Trophoblast cell (in vitro differentiated cells and primary cell): ENCODE measurements around the gene DOLK. TPM values are rescaled to one million over a fixed set of nuclear protein-coding genes. Genes with fewer than 3 reads are reported as not detected.

ENCODE experiments used
- DNase-seq, 2 donors: peaks; one replicate each; pipeline ENCODE4 v3.0.0-alpha.2; 2016
- H2AFZ ChIP-seq: 2 replicates; pipeline ENCODE4 v1.6.1; 2013; ENCODE audit warnings: low read length, moderate library complexity, mild to moderate bottlenecking; ENCODE audit not compliant: insufficient read depth, poor library complexity
- H2AK5ac ChIP-seq: 2 replicates; pipeline ENCODE4 v1.6.1; 2013; ENCODE audit warnings: mild to moderate bottlenecking, low read length
- H2BK120ac ChIP-seq: 2 replicates; pipeline ENCODE4 v1.6.1; 2013; ENCODE audit warnings: low read length, mild to moderate bottlenecking, moderate library complexity; ENCODE audit not compliant: insufficient read depth, poor library complexity
- H2BK12ac ChIP-seq: 2 replicates; pipeline ENCODE4 v1.6.1; 2013; ENCODE audit warnings: mild to moderate bottlenecking, low read length, moderate library complexity
- H2BK5ac ChIP-seq: 2 replicates; pipeline ENCODE4 v1.6.1; 2013; ENCODE audit warnings: low read length, low read depth, moderate library complexity, mild to moderate bottlenecking; ENCODE audit not compliant: poor library complexity
- H3K14ac ChIP-seq: 2 replicates; pipeline ENCODE4 v1.6.1; 2013; ENCODE audit warnings: mild to moderate bottlenecking, low read length
- H3K18ac ChIP-seq: 2 replicates; pipeline ENCODE4 v1.6.1; 2013; ENCODE audit warnings: mild to moderate bottlenecking, low read length
- H3K23ac ChIP-seq: 2 replicates; pipeline ENCODE4 v1.6.1; 2013; ENCODE audit warnings: low read length
- H3K27ac ChIP-seq: 2 replicates; pipeline ENCODE4 v1.5.1; 2013; ENCODE audit warnings: low read depth, mild to moderate bottlenecking, inconsistent platforms, low read length, moderate library complexity
- H3K27me3 ChIP-seq: 2 replicates; pipeline ENCODE4 v1.6.1; 2013; ENCODE audit warnings: inconsistent platforms, mild to moderate bottlenecking, low read length, moderate library complexity; ENCODE audit not compliant: insufficient read depth
- H3K36me3 ChIP-seq, 2 experiments: 1 replicate in 1 of 2; 2 replicates in 1 of 2; pipeline ENCODE4 v1.6.1; 2013; ENCODE audit warnings: low read length in 2 of 2, mild to moderate bottlenecking in 2 of 2, moderate library complexity in 1 of 2; ENCODE audit not compliant: insufficient read depth in 2 of 2, control insufficient read depth in 1 of 2
- H3K4ac ChIP-seq: 2 replicates; pipeline ENCODE4 v1.6.1; 2013; ENCODE audit warnings: low read depth, mild to moderate bottlenecking, low read length, moderate library complexity
- H3K4me1 ChIP-seq, 2 experiments: 1 replicate in 1 of 2; 2 replicates in 1 of 2; pipeline ENCODE4 v1.6.1; 2013; ENCODE audit warnings: low read length in 2 of 2, mild to moderate bottlenecking in 2 of 2, moderate library complexity in 1 of 2; ENCODE audit not compliant: insufficient read depth in 2 of 2, control insufficient read depth in 1 of 2
- H3K4me2 ChIP-seq: 2 replicates; pipeline ENCODE4 v1.6.1; 2013; ENCODE audit warnings: inconsistent platforms, mild to moderate bottlenecking, low read length, moderate library complexity
- H3K4me3 ChIP-seq: 2 replicates; pipeline ENCODE4 v1.5.1; 2013; ENCODE audit warnings: mild to moderate bottlenecking, low read depth, low read length, inconsistent platforms
- H3K79me1 ChIP-seq: one replicate; pipeline ENCODE4 v1.6.1; 2013; ENCODE audit warnings: low read length
- H3K79me2 ChIP-seq: 2 replicates; pipeline ENCODE4 v1.6.1; 2013; ENCODE audit warnings: low read length, mild to moderate bottlenecking; ENCODE audit not compliant: control insufficient read depth, insufficient read depth, poor library complexity
- H3K9ac ChIP-seq: 2 replicates; pipeline ENCODE4 v1.6.1; 2013; ENCODE audit warnings: mild to moderate bottlenecking, low read length
- H3K9me3 ChIP-seq: 2 replicates; pipeline ENCODE4 v1.6.1; 2013; ENCODE audit warnings: low read depth, mild to moderate bottlenecking, control low read depth, inconsistent platforms, low read length; ENCODE audit not compliant: insufficient read depth
- H4K12ac ChIP-seq: 2 replicates; pipeline ENCODE4 v1.6.1; 2013; ENCODE audit warnings: low read depth, mild to moderate bottlenecking, low read length, moderate library complexity
- H4K8ac ChIP-seq: 2 replicates; pipeline ENCODE4 v1.6.1; 2013; ENCODE audit warnings: low read depth, mild to moderate bottlenecking, low read length, moderate library complexity
- H4K91ac ChIP-seq: one replicate; pipeline ENCODE4 v1.6.1; 2013; ENCODE audit warnings: low read depth, mild to moderate bottlenecking, low read length, moderate library complexity
- WGBS: extraction: QIAGEN DNeasy Blood & Tissue Kit; methylation state at CpG from one replicate; pipeline ENCODE4 v1.1.7; 2013; ENCODE audit warnings: missing lambda C conversion rate; ENCODE audit not compliant: insufficient read length, insufficient coverage; ENCODE audit errors: extremely low coverage; 5-methylcytosine and 5-hydroxymethylcytosine counted together
- polyA plus RNA-seq: library from polyadenylated mRNA; stranded (reverse); fragments of 200-250 nt; gene quantifications from 2 replicates; pipeline ENCODE4 v1.2.3, GENCODE V29; 2013

Gene DOLK
- polyA plus RNA-seq = 13.6 and 14.4 TPM in 2 replicates

- H2AFZ ChIP-seq = peak within 1 kb of the TSS; percentile 96
- peak within 1 kb of the TSS; percentile 71 for H3K4ac ChIP-seq
- H3K4me2 ChIP-seq = peak within 1 kb of the TSS; percentile 87
- H3K4me3 ChIP-seq = peak within 1 kb of the TSS; percentile 99
- peak within 1 kb of the TSS; percentile 57 for H2AK5ac ChIP-seq
- peak within 1 kb of the TSS; percentile 92 for H3K14ac ChIP-seq
- H3K18ac ChIP-seq = peak within 1 kb of the TSS; percentile 89
- H2BK120ac ChIP-seq = peak within 1 kb of the TSS; percentile 77
- no CpG with 5 or more reads among the region's 86 CpGs for WGBS
- H2BK12ac ChIP-seq = peak within 1 kb of the TSS; percentile 21
- H4K8ac ChIP-seq = peak within 1 kb of the TSS; percentile 92
- H3K9me3 ChIP-seq = no peaks in the 10 kb centered on the region
- DNase-seq = peak; percentile 90 to 99
- peaks cover 11% of the 10 kb centered on the region for H3K79me1 ChIP-seq
- H3K9ac ChIP-seq = peak within 1 kb of the TSS; percentile 97
- H4K12ac ChIP-seq = peak within 1 kb of the TSS; percentile 89
- peaks cover 10% of the 10 kb centered on the region for H3K79me2 ChIP-seq
- H2BK5ac ChIP-seq = peak within 1 kb of the TSS; percentile 59
- peak within 1 kb of the TSS; percentile 71 for H4K91ac ChIP-seq
- no peaks in the 10 kb centered on the region for H3K27me3 ChIP-seq
- peaks cover 14 to 20% of the 10 kb centered on the region in 2 experiments for H3K4me1 ChIP-seq
- H3K23ac ChIP-seq = no peak within 1 kb of the TSS
- H3K27ac ChIP-seq = peak within 1 kb of the TSS; percentile 48
- peaks cover 7 to 10% of the 10 kb centered on the region in 2 experiments for H3K36me3 ChIP-seq
These were observed at the start of gene DOLK, which contains the start of gene NUP188 for GRCh38 chr9:128947527-128948301. Gene DOLK (minus strand): TSS chr9:128947603. CDS start chr9:128947303, 300 bp downstream. Gene NUP188 (plus strand): TSS chr9:128947699. CDS start chr9:128947720, 21 bp downstream.

- Histone ChIP-seq H4K12ac (no peak overlapping the region), H3K4me1 (no peaks in the 10 kb centered on the region), H4K8ac (no peak overlapping the region), H4K91ac (no peak overlapping the region), H3K9ac (no peak overlapping the region), H3K4ac (no peak overlapping the region), H3K18ac (no peak overlapping the region), H3K27ac (no peak overlapping the region), H3K9me3 (peaks cover 3% of the 10 kb centered on the region), H3K23ac (no peak overlapping the region), H2BK12ac (no peak overlapping the region), H2BK5ac (no peak overlapping the region), H2AK5ac (no peak overlapping the region), H2BK120ac (no peak overlapping the region), H3K36me3 (peaks cover 48 to 59% of the 10 kb centered on the region in 2 experiments), H3K4me2 (no peak overlapping the region), H3K27me3 (no peaks in the 10 kb centered on the region), H3K79me2 (no peaks in the 10 kb centered on the region), H3K79me1 (no peaks in the 10 kb centered on the region), H3K14ac (no peak overlapping the region), H3K4me3 (no peak overlapping the region), H2AFZ (no peak overlapping the region)
- no peak for DNase-seq
- WGBS = no CpG with 5 or more reads among the region's 5 CpGs
These were observed 48.4 kb upstream of the DOLK start for GRCh38 chr9:128995791-128996190.

- Histone ChIP-seq H3K9ac (no peak overlapping the region), H3K4me1 (no peaks in the 10 kb centered on the region), H3K79me1 (no peaks in the 10 kb centered on the region), H3K18ac (no peak overlapping the region), H3K27ac (no peak overlapping the region), H3K4me3 (no peak overlapping the region), H2BK5ac (no peak overlapping the region), H3K27me3 (no peaks in the 10 kb centered on the region), H3K36me3 (peaks cover 45 to 47% of the 10 kb centered on the region in 2 experiments), H2AK5ac (no peak overlapping the region), H4K12ac (no peak overlapping the region), H2BK12ac (no peak overlapping the region), H2BK120ac (no peak overlapping the region), H3K23ac (no peak overlapping the region), H3K14ac (no peak overlapping the region), H3K9me3 (no peaks in the 10 kb centered on the region), H3K4me2 (no peak overlapping the region), H3K79me2 (no peaks in the 10 kb centered on the region), H4K91ac (no peak overlapping the region), H4K8ac (no peak overlapping the region), H3K4ac (no peak overlapping the region), H2AFZ (no peak overlapping the region)
- peak in 1 of 2 donors; percentile 20 for DNase-seq
- no CpG with 5 or more reads among the region's 7 CpGs for WGBS
These were observed 45.6 kb upstream of the DOLK start for GRCh38 chr9:128992995-128993394.

- H3K4me3 ChIP-seq = no peak overlapping the region
- H2AK5ac ChIP-seq = no peak overlapping the region
- H3K23ac ChIP-seq = no peak overlapping the region
- H4K8ac ChIP-seq = no peak overlapping the region
- H3K4ac ChIP-seq = no peak overlapping the region
- H3K79me2 ChIP-seq = no peaks in the 10 kb centered on the region
- H3K18ac ChIP-seq = no peak overlapping the region
- H3K36me3 ChIP-seq = peaks cover 39 to 42% of the 10 kb centered on the region in 2 experiments
- no peak overlapping the region for H3K14ac ChIP-seq
- H3K79me1 ChIP-seq = no peaks in the 10 kb centered on the region
- H3K9ac ChIP-seq = no peak overlapping the region
- no peak overlapping the region for H4K12ac ChIP-seq
- no peak for DNase-seq
- no peaks in the 10 kb centered on the region for H3K27me3 ChIP-seq
- WGBS = no CpG with 5 or more reads among the region's 5 CpGs
- no peak overlapping the region for H4K91ac ChIP-seq
- H2BK12ac ChIP-seq = no peak overlapping the region
- no peak overlapping the region for H3K27ac ChIP-seq
- H3K4me1 ChIP-seq = no peaks in the 10 kb centered on the region
- no peaks in the 10 kb centered on the region for H3K9me3 ChIP-seq
- H2BK120ac ChIP-seq = no peak overlapping the region
- no peak overlapping the region for H2BK5ac ChIP-seq
- H2AFZ ChIP-seq = no peak overlapping the region
- H3K4me2 ChIP-seq = no peak overlapping the region
These were observed 40.4 kb upstream of the DOLK start for GRCh38 chr9:128987805-128988204.
